ENCODE results near the gene ADAMTS16.

Gene ADAMTS16

GRCh38 chr5:5183189-5183699, 43.1 kb downstream of the ADAMTS16 start:
- H3K4me3 ChIP-seq (ENCODE audit: low read depth, low read length) = no peak overlapping the region
- DNase-seq (ENCODE audit: low read depth) = no peak
- TF ChIP-seq, protein P1, sequence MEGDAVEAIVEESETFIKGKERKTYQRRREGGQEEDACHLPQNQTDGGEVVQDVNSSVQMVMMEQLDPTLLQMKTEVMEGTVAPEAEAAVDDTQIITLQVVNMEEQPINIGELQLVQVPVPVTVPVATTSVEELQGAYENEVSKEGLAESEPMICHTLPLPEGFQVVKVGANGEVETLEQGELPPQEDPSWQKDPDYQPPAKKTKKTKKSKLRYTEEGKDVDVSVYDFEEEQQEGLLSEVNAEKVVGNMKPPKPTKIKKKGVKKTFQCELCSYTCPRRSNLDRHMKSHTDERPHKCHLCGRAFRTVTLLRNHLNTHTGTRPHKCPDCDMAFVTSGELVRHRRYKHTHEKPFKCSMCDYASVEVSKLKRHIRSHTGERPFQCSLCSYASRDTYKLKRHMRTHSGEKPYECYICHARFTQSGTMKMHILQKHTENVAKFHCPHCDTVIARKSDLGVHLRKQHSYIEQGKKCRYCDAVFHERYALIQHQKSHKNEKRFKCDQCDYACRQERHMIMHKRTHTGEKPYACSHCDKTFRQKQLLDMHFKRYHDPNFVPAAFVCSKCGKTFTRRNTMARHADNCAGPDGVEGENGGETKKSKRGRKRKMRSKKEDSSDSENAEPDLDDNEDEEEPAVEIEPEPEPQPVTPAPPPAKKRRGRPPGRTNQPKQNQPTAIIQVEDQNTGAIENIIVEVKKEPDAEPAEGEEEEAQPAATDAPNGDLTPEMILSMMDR (conservative IDR thresholded peaks at IDR 0.05; ENCODE audit: low read depth, low read length) = no peak

DNA sequence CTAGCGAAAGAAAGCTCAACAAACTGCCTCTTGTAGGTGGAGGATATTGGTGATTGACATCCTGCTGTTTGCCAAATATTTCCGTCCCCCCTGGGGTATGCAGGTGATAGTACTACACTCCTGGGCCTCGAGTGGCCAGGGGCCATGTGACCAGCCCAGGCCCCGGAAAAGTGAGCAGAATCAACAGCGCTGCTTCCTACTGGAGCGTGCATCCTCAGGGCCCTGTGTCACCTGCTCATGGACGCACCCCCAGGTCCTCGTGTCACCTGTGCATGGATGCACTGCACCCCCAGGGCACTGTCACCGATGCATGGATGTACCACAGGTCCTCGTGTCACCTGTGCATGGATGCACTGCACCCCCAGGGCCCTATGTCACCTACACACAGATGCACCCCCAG, 43.8 kb downstream of the ADAMTS16 start:
- TF ChIP-seq, protein P1 (conservative IDR thresholded peaks at IDR 0.05; ENCODE audit: low read depth, low read length) = no peak
- no peak overlapping the region for H3K4me3 ChIP-seq (ENCODE audit: low read depth, low read length)
- no peak for DNase-seq (ENCODE audit: low read depth)

GRCh38 chr5:5188376-5189050, 48.4 kb downstream of the ADAMTS16 start:
- no peak overlapping the region for H3K4me3 ChIP-seq (ENCODE audit: low read depth, low read length)
- no peak for DNase-seq (ENCODE audit: low read depth)
- TF ChIP-seq, protein P1 (conservative IDR thresholded peaks at IDR 0.05; ENCODE audit: low read depth, low read length) = no peak

DNA sequence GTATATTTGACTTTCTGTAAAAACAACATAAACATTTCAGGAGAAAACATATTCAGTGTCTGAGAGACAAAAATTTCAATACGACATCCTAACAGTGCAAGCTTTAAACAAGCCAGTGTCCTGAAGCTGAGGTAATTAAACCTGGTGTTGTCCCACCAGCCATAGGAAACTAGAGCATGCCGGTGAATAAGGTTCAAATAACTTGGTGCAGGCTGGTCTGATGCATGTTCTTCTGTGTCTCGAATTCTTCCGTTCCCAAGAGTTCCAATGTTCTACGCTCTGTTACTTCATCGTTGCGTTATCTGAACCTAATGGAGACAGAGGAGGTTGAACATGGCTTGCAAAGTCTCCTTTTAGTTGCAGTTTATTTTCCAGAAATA, 48.9 kb downstream of the ADAMTS16 start:
- H3K4me3 ChIP-seq (ENCODE audit: low read depth, low read length) = no peak overlapping the region
- DNase-seq (ENCODE audit: low read depth) = no peak
- TF ChIP-seq, protein P1 (conservative IDR thresholded peaks at IDR 0.05; ENCODE audit: low read depth, low read length) = no peak

DNA sequence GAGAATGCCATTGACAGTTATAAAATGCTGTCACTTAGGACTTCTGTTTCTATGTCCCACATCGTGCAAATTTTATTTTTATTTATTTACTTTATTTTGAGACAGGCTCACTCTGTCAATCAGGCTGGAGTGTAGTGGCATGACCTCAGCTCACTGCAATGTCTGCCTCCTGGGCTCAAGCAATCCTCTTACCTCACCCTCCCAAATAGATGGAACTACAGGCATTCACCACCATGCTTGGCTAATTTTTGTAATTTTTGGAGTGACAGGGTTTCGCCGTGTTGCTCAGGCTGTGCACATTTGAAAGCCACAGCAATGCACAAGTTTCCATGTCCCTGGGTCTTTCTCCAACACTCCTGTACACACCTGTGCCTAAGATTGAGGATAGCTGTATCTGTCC, 51.8 kb downstream of the ADAMTS16 start:
- no peak for DNase-seq (ENCODE audit: low read depth)
- TF ChIP-seq, protein P1 (conservative IDR thresholded peaks at IDR 0.05; ENCODE audit: low read depth, low read length) = no peak
- H3K4me3 ChIP-seq (ENCODE audit: low read depth, low read length) = no peak overlapping the region

DNA sequence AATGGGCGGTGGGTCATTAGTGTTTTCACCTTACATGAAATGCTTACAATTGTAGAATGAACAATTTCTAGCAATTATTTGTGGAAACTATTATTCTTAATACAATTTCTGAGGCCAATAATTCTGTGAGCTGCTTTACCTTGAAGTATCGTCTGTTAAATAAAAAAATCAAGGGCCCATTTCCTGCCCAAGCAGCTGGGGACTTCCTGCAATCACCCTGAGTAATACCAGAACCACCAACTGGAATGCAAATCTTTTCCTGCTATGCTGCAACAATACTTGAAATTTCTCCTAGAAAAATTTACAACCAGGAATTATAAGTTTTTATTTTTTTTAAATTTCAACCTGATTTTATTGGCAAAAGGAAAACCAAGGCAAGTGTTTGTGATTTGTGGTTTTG, 52.6 kb downstream of the ADAMTS16 start:
- TF ChIP-seq, protein P1 (conservative IDR thresholded peaks at IDR 0.05; ENCODE audit: low read depth, low read length) = no peak
- DNase-seq (ENCODE audit: low read depth) = peak; percentile 31
- no peak overlapping the region for H3K4me3 ChIP-seq (ENCODE audit: low read depth, low read length)
